Measurements from ENCODE around the gene MAT2B. TPM values are rescaled to one million over a fixed set of nuclear protein-coding genes. Genes with fewer than 3 reads are reported as not detected.

MAT2B gene
- total RNA-seq, 1 experiment from 2014 or later = 55.7 TPM

- Mint-ChIP-seq H3K9me3 (no peaks in the 10 kb centered on the region), H3K27me3 (ENCODE audit: low read depth) (no peaks in the 10 kb centered on the region), H3K36me3 (peaks cover 4% of the 10 kb centered on the region; the same call in 1 of the 2 replicates), H3K4me3 (peak overlapping the region; percentile 97), H3K4me1 (peaks cover 25% of the 10 kb centered on the region), H3K27ac (peak overlapping the region; percentile 98)
- DNase-seq (ENCODE audit: low spot score) (no peak), ATAC-seq (no peak)
- TF ChIP-seq TP53 (CRISPR knock-in tag; IDR thresholded peaks at IDR 0.05) = no peak
- TF ChIP-seq ZNF263 (CRISPR knock-in tag; IDR thresholded peaks at IDR 0.05; ENCODE audit: low read depth) = no peak
- no peak for TF ChIP-seq SMAD3 (CRISPR knock-in tag; IDR thresholded peaks at IDR 0.05; ENCODE audit: borderline replicate concordance)
- TF ChIP-seq FOXK1 (CRISPR knock-in tag; IDR thresholded peaks at IDR 0.05) = no peak
- TF ChIP-seq ZNF281 (CRISPR knock-in tag; IDR thresholded peaks at IDR 0.05) = no peak
- no peak for TF ChIP-seq RORB (CRISPR knock-in tag; IDR thresholded peaks at IDR 0.05)
- no peak for TF ChIP-seq ZNF512 (CRISPR knock-in tag; IDR thresholded peaks at IDR 0.05; ENCODE audit: borderline replicate concordance)
- no peak for TF ChIP-seq PRRX2 (CRISPR knock-in tag; IDR thresholded peaks at IDR 0.05)
- TF ChIP-seq ZNF425 (CRISPR knock-in tag; conservative IDR thresholded peaks at IDR 0.05) = no peak
- no peak for TF ChIP-seq TCF7 (CRISPR knock-in tag; IDR thresholded peaks at IDR 0.05; ENCODE audit: low read depth)
- TF ChIP-seq NFATC4 (CRISPR knock-in tag; IDR thresholded peaks at IDR 0.05) = no peak
- no peak for TF ChIP-seq CDX4 (CRISPR knock-in tag; IDR thresholded peaks at IDR 0.05; ENCODE audit: borderline replicate concordance)
- no peak for TF ChIP-seq NR2C2 (CRISPR knock-in tag; IDR thresholded peaks at IDR 0.05)
- no peak for TF ChIP-seq GRHL2 (CRISPR knock-in tag; IDR thresholded peaks at IDR 0.05; ENCODE audit: insufficient replicate concordance, severe bottlenecking)
- TF ChIP-seq NFE2L1 (CRISPR knock-in tag; IDR thresholded peaks at IDR 0.05) = no peak
- POLR2A ChIA-PET = interaction anchor here (0.8 to 4.7 kb wide), 4 partner anchors 14 to 65 kb away, joined by 3 to 77 read pairs (median 4); partner anchors contain the start of genes CCNG1, HMMR and NUDCD2
- CTCF ChIA-PET = interaction anchor here (0.6 to 2.1 kb wide), 4 partner anchors 13 to 62 kb away, joined by 3 to 18 read pairs (median 5); partner anchors contain the start of genes HMMR and NUDCD2
These were observed 2.9 kb upstream of the MAT2B start for GRCh38 chr5:163502521-163502920.

GRCh38 chr5:163503106-163504078 is 2.0 kb upstream of the MAT2B start:
- POLR2A ChIA-PET = interaction anchor here (0.6 to 4.7 kb wide), 5 partner anchors 15 to 65 kb away, joined by 3 to 77 read pairs (median 4); partner anchors contain the start of genes CCNG1, HMMR and NUDCD2
- H3K9me3 Mint-ChIP-seq = no peaks in the 10 kb centered on the region
- H3K4me3 Mint-ChIP-seq = peak overlapping the region; percentile 97
- H3K4me1 Mint-ChIP-seq = peaks cover 33% of the 10 kb centered on the region
- peak; percentile 61 for ATAC-seq
- peaks cover 4% of the 10 kb centered on the region; the same call in 1 of the 2 replicates for H3K36me3 Mint-ChIP-seq
- H3K27me3 Mint-ChIP-seq (ENCODE audit: low read depth) = no peaks in the 10 kb centered on the region
- peak overlapping the region; percentile 98 for H3K27ac Mint-ChIP-seq
- DNase-seq (ENCODE audit: low spot score) = peak; percentile 69
- CTCF ChIA-PET = interaction anchor here (0.6 to 2.1 kb wide), 4 partner anchors 14 to 65 kb away, joined by 3 to 18 read pairs (median 5); partner anchors contain the start of genes HMMR and NUDCD2
- TF ChIP-seq SMAD4 (CRISPR knock-in tag; IDR thresholded peaks at IDR 0.05) = no peak
- TF ChIP-seq RELA (CRISPR knock-in tag; IDR thresholded peaks at IDR 0.05; ENCODE audit: borderline replicate concordance) = no peak
- TF ChIP-seq E2F4 (CRISPR knock-in tag; IDR thresholded peaks at IDR 0.05; ENCODE audit: borderline replicate concordance, low read depth) = no peak
- no peak for TF ChIP-seq PRRX2 (CRISPR knock-in tag; IDR thresholded peaks at IDR 0.05)
- no peak for TF ChIP-seq MXD4 (CRISPR knock-in tag; IDR thresholded peaks at IDR 0.05; ENCODE audit: borderline replicate concordance)
- TF ChIP-seq ZNF423 (CRISPR knock-in tag; IDR thresholded peaks at IDR 0.05) = no peak
- TF ChIP-seq MLX (CRISPR knock-in tag; IDR thresholded peaks at IDR 0.05) = no peak
- no peak for TF ChIP-seq CDX4 (CRISPR knock-in tag; IDR thresholded peaks at IDR 0.05; ENCODE audit: borderline replicate concordance)
- TF ChIP-seq NFATC4 (CRISPR knock-in tag; IDR thresholded peaks at IDR 0.05) = no peak
